Measurements from ENCODE around the gene FHAD1. TPM values are rescaled to one million over a fixed set of nuclear protein-coding genes. Genes with fewer than 3 reads are reported as not detected.

FHAD1 gene
- total RNA-seq, 1 donor from 2014 or later: 0.32 TPM

GRCh38 chr1:15444468-15445389, 197.7 kb downstream of the FHAD1 start:
- no peak for ATAC-seq

DNA sequence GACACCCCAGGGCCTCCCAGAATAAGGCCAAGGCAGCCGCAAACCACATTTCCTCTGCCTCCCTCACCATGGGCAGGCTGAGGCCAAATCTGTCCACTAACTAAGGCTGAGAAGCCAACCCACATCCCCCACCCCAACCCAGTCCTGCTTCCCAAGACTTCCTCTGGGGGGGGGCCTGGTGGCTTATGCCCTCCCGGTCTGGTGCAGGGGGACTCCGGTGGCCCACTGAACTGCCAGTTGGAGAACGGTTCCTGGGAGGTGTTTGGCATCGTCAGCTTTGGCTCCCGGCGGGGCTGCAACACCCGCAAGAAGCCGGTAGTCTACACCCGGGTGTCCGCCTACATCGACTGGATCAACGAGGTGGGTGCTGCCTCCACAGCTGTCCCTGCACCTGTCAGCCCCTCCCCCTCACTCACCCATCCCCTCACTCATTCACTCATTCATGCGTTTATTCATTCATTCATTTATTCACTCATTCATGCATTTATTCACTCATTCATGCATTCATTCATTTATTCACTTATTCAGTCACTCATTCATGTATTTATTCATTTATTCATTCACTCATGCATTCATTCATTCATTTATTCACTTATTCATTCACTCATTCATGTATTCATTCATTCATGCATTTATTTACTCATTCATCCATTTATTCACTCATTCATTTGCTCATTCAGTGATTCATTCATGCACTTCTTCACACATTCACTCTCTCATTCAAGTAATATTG, 198.5 kb downstream of the FHAD1 start:
- no peak for ATAC-seq

DNA sequence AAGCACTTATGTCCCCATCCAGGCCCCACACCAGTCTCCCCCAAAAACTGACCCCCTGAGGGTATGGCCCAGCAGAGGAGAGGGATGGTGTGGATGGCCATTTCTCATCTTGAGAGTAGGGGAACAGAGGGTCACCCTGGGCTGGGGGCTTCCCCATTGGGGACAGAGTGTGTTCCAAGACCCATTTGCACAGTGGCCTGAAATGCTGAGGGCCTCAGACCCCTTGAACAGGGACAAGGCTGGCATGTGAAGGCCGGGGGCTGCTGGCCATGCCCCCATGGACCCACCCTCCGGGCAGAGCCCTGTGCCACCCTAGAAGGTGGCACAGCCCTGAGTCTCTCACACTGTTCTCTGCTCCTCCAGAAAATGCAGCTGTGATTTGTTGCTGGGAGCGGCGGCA, 199.2 kb downstream of the FHAD1 start:
- no peak for ATAC-seq

Other genes with a start within 250 kb of the FHAD1 start
- 22.5 TPM for gene TMEM51, start 93.5 kb upstream of the FHAD1 start, total RNA-seq
- gene EFHD2, start 162.7 kb downstream of the FHAD1 start, total RNA-seq: 38.3 TPM
- gene CTRC, start 191.2 kb downstream of the FHAD1 start, total RNA-seq: not detected
- 0.36 TPM for gene CELA2A, start 209.5 kb downstream of the FHAD1 start, total RNA-seq
- gene CELA2B, start 228.9 kb downstream of the FHAD1 start, total RNA-seq: not detected

All from esophagus mucosa (tissue), 1 donor.